GM19467 (cell line): ENCODE results near the gene FAM13B.
"Not testable (repeated sequence)": the region's sequence is repeated elsewhere in the genome, so short reads cannot be mapped to it uniquely, and the experiment has no call there.

Experiments
- ATAC-seq: cut with Tn5 transposase; IDR thresholded peaks from one replicate; pipeline ENCODE4 v1.9.1; 2021; ENCODE audit warnings: mild to moderate bottlenecking, moderate library complexity; ENCODE audit not compliant: unreplicated experiment

The FAM13B gene

GRCh38 chr5:137994556-137994955 lies 38.3 kb downstream of the FAM13B start:
- ATAC-seq: no peak

GRCh38 chr5:137989419-137989818 lies 43.5 kb downstream of the FAM13B start:
- ATAC-seq: no peak

DNA sequence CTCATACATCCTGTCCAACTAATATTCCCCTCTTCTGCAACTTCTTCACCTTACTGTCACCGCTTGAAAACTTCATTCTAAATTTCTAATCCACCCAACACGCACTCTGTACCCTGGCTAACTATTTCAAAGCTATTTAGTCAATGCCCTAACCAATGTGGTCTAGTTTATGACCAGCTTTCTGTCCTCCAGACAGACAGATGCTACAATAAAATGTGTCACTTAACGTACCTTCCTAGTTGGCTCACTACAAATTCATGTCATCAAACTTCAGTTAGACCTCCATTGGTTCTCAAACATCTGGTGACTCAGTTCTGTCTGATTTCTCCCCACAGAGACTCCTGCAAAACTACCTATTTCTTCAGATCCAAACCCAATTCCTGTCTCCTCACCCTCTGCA lies 57.7 kb downstream of the FAM13B start:
- no peak for ATAC-seq

GRCh38 chr5:137970384-137970783 lies 62.5 kb downstream of the FAM13B start:
- ATAC-seq: not testable (repeated sequence)

- ATAC-seq: no peak
Observed at GRCh38 chr5:137960819-137961218, 72.1 kb downstream of the FAM13B start.

- no peak for ATAC-seq
Observed at GRCh38 chr5:137960141-137960540, 72.7 kb downstream of the FAM13B start.

GRCh38 chr5:137959488-137959887 lies 73.4 kb downstream of the FAM13B start:
- ATAC-seq: no peak

DNA sequence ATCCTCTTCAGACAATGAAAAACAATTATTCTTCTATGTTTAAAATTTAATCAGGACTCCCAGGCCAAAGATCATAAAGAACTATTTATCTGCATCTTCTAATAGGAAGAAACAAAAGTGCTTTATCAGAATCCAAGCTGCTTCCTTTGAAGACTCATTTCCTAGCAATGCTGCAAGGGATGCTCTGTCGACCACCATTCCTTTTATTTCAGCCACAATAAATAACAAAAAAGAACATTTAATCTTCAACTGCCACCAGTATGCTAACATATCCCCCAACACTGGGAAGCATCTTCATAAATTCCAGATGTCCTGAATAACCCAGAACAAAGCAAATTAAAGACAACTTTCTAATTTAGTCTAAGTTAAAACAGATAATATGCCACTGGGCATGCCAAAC lies 74.9 kb downstream of the FAM13B start:
- no peak for ATAC-seq

DNA sequence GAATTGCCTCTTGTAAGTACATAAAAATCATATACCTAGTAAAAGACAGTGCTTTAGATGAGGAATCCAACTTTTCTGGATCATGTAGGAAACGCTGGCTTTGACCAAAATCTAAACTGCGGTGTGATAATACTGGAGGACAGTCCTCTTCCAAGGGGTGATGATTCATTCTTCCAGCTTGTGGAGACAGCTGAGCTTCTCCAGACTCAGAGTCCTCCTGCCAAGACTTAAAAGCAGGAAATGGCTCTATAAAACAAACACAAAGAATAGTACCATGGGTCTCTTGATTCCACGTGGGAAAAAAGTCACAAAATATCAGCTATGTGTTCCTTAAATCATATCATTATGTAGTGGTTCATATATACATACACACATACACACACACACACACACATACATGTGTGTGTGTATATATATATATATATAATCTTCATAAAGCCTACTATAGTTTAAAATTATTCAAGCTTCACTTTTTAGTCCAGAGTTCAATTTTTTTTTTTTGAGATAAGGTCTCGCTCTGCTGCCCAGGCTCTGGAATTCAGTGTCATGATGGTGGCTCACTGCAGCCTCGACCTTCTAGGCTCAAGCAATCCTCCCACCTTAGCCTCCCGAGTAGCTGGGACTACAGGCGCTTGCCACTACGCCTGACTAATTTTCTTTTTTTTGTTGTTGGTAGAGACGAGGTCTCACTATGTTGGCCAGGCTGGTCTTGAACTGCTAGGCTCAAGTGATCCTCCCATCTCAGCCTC lies 78.6 kb downstream of the FAM13B start:
- no peak for ATAC-seq

- ATAC-seq: no peak
Observed at GRCh38 chr5:137945825-137946224, 87.1 kb downstream of the FAM13B start.

- not testable (repeated sequence) for ATAC-seq
Observed at GRCh38 chr5:137944280-137944679, 88.6 kb downstream of the FAM13B start.

- no peak for ATAC-seq
Observed at GRCh38 chr5:137939331-137939730, 93.5 kb downstream of the FAM13B start.

DNA sequence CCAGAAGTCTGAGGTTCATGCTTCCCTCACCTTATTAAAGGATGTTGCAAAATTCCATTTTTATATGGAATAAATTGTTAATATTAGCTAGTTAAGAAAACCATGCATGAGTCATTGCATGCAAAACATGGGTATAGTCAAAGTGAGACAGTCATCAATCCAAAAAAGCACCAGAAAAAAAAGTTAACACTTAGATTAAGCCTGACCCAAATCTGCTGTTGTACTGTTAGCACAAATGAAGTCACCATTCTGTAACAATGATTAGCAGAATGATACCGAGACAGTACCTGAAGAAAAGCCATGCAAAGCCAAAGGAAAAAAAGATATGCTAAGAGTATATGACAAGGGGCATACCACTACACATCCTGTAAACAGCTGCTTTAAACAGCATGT lies 94.1 kb downstream of the FAM13B start:
- ATAC-seq: no peak

DNA sequence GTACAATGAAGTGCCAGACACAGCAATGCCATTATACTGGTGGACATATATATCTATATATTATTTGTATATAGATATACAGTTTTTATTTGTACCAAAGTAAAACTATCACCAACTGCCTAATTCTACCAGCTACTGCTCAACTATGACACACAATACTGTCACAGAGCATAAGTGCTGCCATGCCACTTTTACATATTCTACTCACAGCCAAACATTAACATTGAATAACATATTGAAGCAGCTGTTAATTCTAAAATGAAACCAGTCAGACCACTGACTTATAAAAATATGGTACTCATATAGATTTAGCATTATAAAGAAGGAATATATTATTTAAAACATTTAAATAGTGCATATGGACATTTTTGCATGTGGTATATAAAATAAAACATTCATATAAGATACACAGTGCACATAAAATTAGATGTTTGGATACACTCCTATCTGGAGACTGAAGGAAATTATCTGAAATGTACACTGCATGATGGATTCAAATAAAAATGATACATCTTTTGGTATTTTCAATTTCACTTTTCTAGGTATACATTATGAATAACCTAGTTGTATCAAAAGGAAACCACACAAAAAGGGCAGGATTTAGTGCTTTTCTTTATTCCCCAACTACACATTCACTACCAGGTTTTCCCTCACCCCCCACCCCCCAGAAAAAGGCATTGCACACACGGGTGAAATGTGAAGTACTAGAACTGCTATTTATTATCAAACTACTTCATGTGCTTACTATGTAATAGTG lies 94.7 kb downstream of the FAM13B start:
- ATAC-seq: no peak

GRCh38 chr5:137935694-137936093 lies 97.2 kb downstream of the FAM13B start:
- no peak for ATAC-seq

DNA sequence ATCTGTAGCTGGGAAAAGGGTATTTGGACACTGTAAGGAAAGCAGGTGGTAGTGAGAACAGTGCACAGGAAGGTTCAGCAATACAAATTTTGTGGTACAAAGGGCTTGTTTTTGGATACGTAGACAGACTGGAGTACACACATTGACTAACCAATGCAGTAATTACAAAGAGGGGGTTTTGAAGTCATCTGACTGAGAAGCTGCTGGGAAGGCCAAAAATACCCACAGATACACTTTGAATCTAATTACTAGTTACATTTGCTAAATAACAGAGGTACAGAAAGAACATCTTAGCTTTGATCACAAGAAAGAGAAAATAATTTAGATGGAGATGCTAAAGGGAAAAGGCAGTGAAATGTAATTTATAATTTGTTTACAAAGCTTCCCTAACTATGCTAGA lies 97.7 kb downstream of the FAM13B start:
- no peak for ATAC-seq

DNA sequence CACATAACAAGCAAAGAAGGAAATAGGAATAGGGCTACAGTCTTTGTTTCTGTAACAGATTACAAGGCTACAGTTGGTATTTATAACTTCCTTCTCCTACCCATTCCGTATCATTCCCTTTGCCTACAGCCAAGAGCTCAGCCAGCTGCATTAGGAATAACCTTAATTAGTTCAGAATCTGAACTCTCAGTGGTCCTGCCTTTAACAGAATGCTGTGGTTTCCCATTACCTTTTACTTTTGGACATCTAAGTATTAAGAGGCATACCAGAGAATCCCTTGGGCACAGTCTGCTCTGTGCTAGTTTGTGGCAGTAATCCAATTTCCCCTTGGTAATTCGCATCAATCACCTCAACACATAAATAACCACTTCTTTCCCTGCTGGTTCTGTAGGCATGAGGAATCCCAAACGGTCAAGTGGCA lies 99.4 kb downstream of the FAM13B start:
- no peak for ATAC-seq

DNA sequence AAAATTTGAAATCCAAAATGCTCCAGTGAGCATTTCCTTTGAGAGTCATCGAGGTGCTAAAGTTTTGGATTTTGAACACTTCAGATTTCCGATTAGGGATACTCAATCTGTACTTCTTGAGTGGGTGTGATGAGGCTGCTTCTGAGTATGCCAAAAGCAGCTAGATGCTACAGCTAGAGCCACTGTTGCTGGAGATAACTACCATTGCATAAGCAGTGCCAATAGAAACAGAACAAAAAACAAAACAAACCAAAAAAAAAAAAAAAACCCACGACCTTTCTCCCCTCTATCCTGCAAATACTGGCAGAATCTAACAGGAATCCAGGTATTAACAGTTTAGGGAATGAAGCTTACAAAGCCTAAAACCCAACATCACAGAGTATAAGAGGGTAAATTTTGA lies 100.1 kb downstream of the FAM13B start:
- ATAC-seq: no peak

DNA sequence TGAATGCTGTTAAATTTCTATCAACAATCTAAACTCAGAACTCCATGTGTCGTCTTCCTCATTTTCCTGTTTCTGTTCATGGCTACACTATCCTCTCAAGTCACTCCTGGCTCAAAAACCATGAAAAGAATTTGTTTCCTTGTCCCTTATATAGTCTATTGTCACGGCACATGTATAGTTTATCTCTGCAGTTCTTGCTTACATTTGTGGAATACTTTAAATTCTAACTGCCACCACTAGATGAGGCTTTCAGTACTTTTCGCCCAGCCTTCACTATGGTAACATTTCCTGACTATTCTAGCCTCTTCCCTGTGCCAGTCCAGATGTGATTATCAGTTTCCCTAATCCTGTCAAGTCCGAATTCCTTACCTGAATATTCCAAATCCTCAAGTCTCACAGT lies 109.0 kb downstream of the FAM13B start:
- no peak for ATAC-seq

- no peak for ATAC-seq
Observed at GRCh38 chr5:137921931-137922330, 110.9 kb downstream of the FAM13B start.

- ATAC-seq: no peak
Observed at GRCh38 chr5:137916923-137917322, 116.0 kb downstream of the FAM13B start.

DNA sequence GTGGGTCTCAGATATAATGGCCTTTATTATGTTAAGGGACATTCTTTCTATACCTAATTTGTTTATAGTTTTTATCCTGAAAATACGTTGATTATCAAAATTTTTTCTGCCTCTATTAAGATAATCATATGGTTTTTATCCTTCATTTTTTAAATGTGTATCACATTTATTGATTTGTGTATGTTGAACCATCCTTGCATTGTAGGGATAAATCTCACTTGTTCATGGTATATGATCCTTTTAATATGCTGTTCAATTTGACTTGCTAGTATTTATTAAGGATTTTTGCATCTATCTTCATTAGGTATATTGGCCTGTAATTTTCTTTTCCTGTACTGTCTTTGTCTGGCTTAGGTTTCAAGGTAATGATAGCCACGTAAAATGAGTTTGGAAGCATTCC lies 118.1 kb downstream of the FAM13B start:
- no peak for ATAC-seq
